Activated CD4-positive, alpha-beta T cell treated with anti-CD3 and anti-CD28 coated beads, Interleukin-10, Interleukin-2, amounts not matched to agents 100 ng/mL and 50 ng/mL, durations not matched to agents 16 hours and 8 hours (primary cell): ENCODE measurements around the gene ALDH18A1.

Experiments used
- DNase-seq: peaks from one replicate; pipeline ENCODE4 v3.0.0-alpha.2; 2020

Gene ALDH18A1

GRCh38 chr10:95574649-95575365 lies 81.7 kb downstream of the ALDH18A1 start:
- DNase-seq = no peak

DNA sequence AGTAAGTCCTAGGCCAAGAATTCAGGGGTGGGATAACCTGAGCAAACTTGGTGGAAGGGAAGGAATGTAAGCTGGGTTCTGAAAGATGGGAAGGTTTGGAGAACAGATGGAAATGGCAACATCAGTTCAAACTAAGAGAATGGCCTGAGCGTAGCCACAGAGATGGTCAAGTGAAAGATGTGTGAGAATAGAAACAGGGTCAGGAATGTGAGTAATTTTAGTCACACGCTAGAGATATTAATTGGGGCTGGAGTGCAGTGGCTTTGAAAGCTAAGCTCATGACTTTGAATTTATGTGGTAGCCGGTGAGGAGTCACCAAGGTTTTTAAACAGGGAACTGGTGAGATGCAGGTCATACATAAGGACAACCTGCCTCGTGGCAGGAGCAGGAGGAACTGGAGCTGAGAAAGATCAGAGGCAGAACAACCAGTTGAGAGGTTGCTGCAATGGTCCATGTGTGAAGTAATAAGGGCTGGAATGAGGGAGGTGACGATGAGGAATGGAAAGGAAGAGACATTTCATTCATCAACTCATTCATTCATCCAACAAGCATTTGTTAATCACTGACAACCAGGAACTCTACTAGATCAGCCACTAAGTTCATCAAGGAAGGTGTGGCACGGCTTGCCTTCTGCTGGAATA lies 82.4 kb downstream of the ALDH18A1 start:
- no peak for DNase-seq

- no peak for DNase-seq
These were observed 83.0 kb downstream of the ALDH18A1 start for GRCh38 chr10:95573527-95573926.

- no peak for DNase-seq
These were observed 84.2 kb downstream of the ALDH18A1 start for GRCh38 chr10:95572131-95572820.

- no peak for DNase-seq
These were observed 85.1 kb downstream of the ALDH18A1 start for GRCh38 chr10:95571390-95571789.

DNA sequence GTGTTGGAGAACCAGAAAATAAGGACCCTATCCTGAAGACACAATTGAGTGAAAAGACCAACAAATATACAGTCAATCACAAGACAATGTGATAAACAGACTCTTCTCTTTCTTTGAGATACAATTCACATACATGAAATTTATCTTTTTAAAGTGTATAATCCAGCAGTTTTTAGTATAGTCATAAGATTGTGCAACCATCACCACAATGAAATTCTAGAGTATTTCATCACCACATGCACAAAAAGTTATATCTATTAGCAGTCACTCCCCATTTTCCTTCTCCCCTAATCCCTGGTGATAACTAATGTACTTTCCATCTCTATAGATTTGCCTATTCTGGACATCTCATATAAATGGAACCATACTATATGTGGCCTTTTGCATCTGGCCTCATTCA lies 87.1 kb downstream of the ALDH18A1 start:
- DNase-seq = no peak

DNA sequence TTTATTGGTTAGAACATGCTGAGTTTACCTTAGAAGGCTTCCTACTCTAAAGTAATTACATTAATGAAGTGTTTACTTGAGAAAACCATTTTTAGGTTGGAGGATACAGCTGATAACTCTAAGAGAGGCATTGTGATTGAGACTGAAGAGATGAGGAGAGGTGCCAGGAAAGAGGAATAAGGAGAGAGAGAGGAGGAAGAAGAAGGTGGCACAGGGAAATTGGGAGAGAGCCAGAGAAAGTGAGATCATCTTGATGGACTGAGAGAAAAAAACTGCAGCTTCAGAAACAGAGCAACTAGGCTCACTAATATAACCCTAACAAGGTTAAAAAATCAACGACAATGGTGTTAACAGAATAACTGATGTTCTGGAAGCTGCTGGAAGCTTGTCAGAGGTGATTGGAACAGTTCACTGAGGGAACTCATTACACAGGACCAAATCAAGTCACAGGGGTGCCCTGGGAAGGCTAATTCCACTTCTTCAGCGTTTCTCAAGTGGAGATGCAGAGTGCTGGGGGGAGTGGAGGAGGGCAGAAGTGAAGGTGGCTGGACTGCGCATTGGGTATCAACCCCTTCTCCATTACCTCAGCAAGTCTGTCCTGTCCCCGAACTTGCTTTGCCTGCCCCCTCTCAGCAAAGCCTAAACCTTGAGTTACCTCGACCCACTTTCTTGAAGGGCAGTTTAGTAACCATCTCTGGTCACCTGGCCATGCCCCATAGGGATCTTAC lies 88.4 kb downstream of the ALDH18A1 start:
- DNase-seq = no peak

DNA sequence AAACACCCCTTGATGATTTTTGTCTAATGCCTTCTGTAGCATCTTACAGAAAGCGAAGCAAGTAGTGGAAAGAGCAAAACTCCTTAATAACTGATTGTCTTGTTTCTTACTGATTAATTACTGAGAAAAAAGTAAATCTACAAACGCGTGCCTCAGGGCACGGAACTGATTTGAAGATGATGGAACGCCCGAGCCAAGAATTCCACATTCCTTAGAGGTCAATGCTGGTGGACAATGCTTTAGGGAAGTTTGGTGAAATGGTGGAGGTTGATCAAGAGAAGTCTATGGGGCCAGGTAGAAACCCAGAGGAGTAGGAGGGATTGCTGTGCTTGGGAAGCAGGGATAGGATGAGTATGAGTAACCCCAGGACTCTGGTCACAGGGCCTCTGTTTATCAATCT lies 90.4 kb downstream of the ALDH18A1 start:
- no peak for DNase-seq

DNA sequence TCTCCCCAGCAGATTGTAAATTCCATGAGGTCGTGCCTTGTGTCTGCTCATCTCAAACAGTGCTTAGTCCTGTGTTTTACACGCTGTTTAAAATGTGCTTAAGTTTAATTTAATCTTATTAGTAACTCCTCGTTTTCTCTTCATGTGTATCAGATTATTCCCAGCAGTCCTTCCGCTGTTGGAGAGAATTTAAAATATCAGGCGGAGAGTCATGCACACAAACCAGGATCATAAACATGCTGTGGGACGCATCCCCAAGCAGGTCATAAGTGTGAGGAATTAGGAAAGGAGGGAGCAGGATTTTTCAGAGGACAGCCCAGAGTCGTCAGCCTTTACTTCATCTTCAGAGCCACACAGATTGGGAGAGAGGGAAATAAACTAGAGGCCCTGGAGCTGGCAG lies 91.2 kb downstream of the ALDH18A1 start:
- no peak for DNase-seq

DNA sequence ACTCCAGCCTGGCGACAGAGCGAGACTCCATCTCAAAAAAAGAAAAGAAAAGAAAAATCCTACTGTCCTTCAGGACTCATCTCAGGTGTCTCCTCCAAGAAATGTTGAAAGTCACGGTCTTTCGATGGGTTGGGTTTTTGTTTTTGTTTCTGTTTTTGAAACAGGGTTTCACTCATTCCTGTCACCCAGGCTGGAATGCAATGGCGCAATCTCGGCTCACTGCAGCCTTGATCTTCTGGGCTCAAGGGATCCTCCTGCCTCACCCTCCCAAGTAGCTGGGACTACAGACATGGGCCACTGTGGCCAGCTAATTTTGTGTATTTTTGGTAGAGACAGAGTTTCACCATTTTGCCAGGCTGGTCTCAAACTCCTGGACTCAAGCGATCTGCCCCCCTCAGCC lies 92.2 kb downstream of the ALDH18A1 start:
- no peak for DNase-seq

DNA sequence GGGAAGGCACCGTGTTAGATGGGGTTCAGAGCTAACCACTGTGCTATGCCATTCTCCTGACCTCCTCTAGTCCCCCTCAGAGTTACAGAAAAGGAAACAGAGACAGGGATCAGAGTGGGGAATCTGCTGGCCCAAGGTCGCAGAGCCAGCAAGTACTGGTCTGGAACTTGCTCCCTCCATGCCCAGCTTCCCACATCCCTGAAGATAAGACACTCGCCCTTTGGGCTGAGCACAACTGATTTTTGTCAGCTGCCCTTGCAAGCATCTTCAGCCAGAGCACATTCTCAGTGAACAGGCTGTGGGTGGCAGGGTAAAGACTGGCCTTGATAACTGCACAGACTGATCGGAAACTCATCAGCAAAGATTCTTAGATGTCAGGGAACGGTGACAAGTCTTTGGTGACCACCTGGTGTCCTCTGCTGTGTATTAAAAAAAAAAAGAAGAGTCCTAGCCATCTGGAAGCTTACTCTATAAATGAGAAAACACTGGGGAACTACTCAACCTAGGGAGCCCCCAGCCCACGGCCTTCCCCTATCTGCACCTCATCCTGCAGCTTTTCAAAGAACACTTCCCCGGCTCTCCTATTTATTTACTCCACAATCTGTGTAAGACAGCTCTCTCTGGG lies 94.1 kb downstream of the ALDH18A1 start:
- DNase-seq = no peak

GRCh38 chr10:95561864-95562177 lies 94.7 kb downstream of the ALDH18A1 start:
- DNase-seq = no peak

DNA sequence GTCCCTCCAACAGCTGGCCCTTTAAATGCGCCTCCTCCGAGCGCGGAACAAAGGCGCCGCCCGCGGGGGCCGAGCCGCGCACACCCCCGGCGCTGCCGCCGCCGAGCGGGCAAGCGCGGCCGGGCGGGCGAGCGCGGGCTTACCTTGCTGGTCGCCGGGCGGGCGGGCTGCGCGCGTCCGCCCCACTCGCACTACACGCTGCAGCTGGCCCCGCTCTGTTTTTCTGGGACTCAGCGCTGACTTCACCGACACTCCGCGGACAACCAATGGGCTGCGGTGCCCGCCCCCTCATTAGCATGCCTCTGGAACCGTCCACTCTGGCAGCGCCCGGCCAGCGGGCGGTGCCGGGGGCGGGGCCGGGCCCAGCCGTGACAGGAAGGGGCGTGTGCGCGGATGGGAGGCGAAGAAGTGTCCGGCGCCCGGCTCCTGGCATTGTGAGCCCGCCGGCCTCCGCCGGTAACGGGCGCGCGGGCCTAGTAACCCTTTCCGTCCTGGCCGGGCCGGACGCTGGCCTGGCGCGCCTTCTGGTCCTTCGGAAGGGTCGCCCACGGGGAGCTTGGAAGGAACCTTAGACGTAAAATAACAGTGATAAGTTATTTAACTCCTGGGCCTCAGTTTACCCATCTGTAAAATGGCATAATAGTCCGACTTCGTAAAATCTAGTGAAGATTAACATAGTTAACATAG lies 95.2 kb downstream of the ALDH18A1 start, which contains the start of gene SORBS1:
TSS of gene SORBS1 (minus strand) at position 195 of the 687 bp plus-strand sequence. CDS start 120,236 bp downstream, outside the sequence.
- peak; percentile 93 for DNase-seq

DNA sequence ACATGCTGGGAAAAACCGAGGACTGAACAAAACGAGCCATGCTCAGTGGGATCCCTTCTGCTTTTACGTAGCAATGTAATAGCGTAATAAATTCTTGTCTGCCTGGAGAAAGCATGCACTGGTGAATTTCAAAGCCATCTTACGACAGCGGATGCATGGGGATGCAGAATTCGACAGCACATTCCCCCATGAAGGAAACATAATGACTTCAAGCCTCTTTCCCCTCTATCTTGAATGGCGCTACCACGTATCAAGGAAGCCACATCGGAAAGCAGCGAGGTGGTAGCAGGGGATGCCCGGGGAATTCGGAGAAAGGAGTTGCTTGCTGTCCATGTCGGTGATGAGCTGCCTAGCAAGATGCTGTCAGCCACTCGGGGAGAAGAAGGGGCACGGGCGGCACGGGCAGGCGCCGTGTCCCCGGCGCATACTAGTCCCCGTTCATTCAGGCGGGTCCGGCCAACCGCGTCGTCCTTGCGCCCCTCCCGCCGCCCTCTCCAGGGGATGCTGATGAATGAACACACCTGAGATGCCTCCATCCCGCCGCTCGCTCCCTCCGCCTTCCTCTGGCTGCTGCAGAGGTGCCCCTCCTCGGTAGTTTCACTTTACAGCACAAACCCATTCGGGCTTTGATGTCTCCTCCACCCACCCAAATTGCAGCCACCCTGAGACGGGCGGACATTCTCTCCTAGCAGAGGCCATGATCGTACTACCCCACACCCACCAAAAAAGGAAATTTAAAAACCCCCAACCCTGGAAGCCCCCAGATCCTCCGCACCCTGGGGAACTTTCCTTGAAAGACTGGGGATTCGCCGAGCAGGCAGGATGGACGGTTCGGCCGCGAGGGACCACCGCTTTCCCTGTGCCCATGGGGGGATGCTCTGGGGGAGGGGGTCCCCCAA lies 96.0 kb downstream of the ALDH18A1 start:
- DNase-seq = peak; percentile 35

GRCh38 chr10:95559896-95560277 lies 96.6 kb downstream of the ALDH18A1 start:
- no peak for DNase-seq

- DNase-seq = no peak
These were observed 97.0 kb downstream of the ALDH18A1 start for GRCh38 chr10:95559471-95559870.

- DNase-seq = no peak
These were observed 97.8 kb downstream of the ALDH18A1 start for GRCh38 chr10:95558593-95559320.

GRCh38 chr10:95556994-95557767 lies 99.3 kb downstream of the ALDH18A1 start:
- DNase-seq = no peak
